HFFc6 (cell line): ENCODE data around the gene EFCC1. TPM values are rescaled to one million over a fixed set of nuclear protein-coding genes. Genes with fewer than 3 reads are reported as not detected.

Experiments used
- DNase-seq: peaks from one replicate; pipeline ENCODE4 v3.0.0-alpha.2; 2018
- H3K27ac Mint-ChIP-seq: 2 replicates; pipeline ENCODE4 v1.8.0; 2020; ENCODE audit warnings: mild to moderate bottlenecking, mixed read lengths
- H3K27me3 Mint-ChIP-seq: 2 replicates; pipeline ENCODE4 v1.8.0; 2021; ENCODE audit warnings: mild to moderate bottlenecking, moderate library complexity, mixed read lengths; ENCODE audit not compliant: insufficient read depth
- H3K36me3 Mint-ChIP-seq: 2 replicates; pipeline ENCODE4 v1.8.0; 2021; ENCODE audit warnings: low read depth, mixed read lengths
- H3K4me1 Mint-ChIP-seq: 2 replicates; pipeline ENCODE4 v1.8.0; 2020; ENCODE audit warnings: low read depth, mixed read lengths
- H3K4me3 Mint-ChIP-seq: 2 replicates; pipeline ENCODE4 v1.8.0; 2020; ENCODE audit warnings: mild to moderate bottlenecking, moderate library complexity, mixed read lengths
- H3K9me3 Mint-ChIP-seq: 2 replicates; pipeline ENCODE4 v1.8.0; 2020; ENCODE audit warnings: mild to moderate bottlenecking, mixed read lengths
- CTCF ChIP-seq: fragments of 200-600 bp; sonication (generic); IDR thresholded peaks from 2 replicates; pipeline ENCODE4 v1.5.0; 2021; ENCODE audit warnings: antibody characterized with exemption, mild to moderate bottlenecking
- total RNA-seq, 6 experiments: library from RNA; stranded (reverse); fragmentation: NEBNext Ultra II Directional; extraction: Animal tissue kit (Norgen Biotek cat#: 25700); gene quantifications; 2 replicates in 1 of 6; 3 replicates in 5 of 6; pipeline ENCODE4 v1.2.3, GENCODE V29; 2021

EFCC1 gene
- total RNA-seq, 6 experiments from 2014 or later: not detected

GRCh38 chr3:129034642-129035041, 33.5 kb downstream of the EFCC1 start:
- DNase-seq: no peak
- H3K27me3 Mint-ChIP-seq: peaks cover 29% of the 10 kb centered on the region
- no peaks in the 10 kb centered on the region for H3K36me3 Mint-ChIP-seq
- no peaks in the 10 kb centered on the region for H3K9me3 Mint-ChIP-seq
- H3K4me3 Mint-ChIP-seq: no peak overlapping the region
- TF ChIP-seq CTCF: no peak
- no peak overlapping the region for H3K27ac Mint-ChIP-seq
- H3K4me1 Mint-ChIP-seq: no peaks in the 10 kb centered on the region

GRCh38 chr3:129035360-129036221, 34.5 kb downstream of the EFCC1 start:
- peaks cover 25% of the 10 kb centered on the region for H3K27me3 Mint-ChIP-seq
- no peak overlapping the region for H3K27ac Mint-ChIP-seq
- no peaks in the 10 kb centered on the region for H3K36me3 Mint-ChIP-seq
- H3K4me3 Mint-ChIP-seq: no peak overlapping the region
- no peak for DNase-seq
- H3K4me1 Mint-ChIP-seq: no peaks in the 10 kb centered on the region
- no peak for TF ChIP-seq CTCF
- H3K9me3 Mint-ChIP-seq: no peaks in the 10 kb centered on the region

GRCh38 chr3:129036222-129037092, 35.4 kb downstream of the EFCC1 start:
- Mint-ChIP-seq H3K4me3 (no peak overlapping the region), H3K27ac (no peak overlapping the region), H3K36me3 (no peaks in the 10 kb centered on the region), H3K27me3 (peaks cover 26% of the 10 kb centered on the region), H3K4me1 (no peaks in the 10 kb centered on the region), H3K9me3 (no peaks in the 10 kb centered on the region)
- TF ChIP-seq CTCF: no peak
- DNase-seq: no peak

GRCh38 chr3:129037093-129037419, 36.0 kb downstream of the EFCC1 start:
- peaks cover 27% of the 10 kb centered on the region for H3K27me3 Mint-ChIP-seq
- H3K36me3 Mint-ChIP-seq: no peaks in the 10 kb centered on the region
- no peak for DNase-seq
- H3K27ac Mint-ChIP-seq: no peak overlapping the region
- H3K9me3 Mint-ChIP-seq: no peaks in the 10 kb centered on the region
- no peak overlapping the region for H3K4me3 Mint-ChIP-seq
- no peak for TF ChIP-seq CTCF
- no peaks in the 10 kb centered on the region for H3K4me1 Mint-ChIP-seq

- Mint-ChIP-seq H3K4me3 (no peak overlapping the region), H3K27me3 (peaks cover 34% of the 10 kb centered on the region), H3K4me1 (no peaks in the 10 kb centered on the region), H3K27ac (no peak overlapping the region), H3K36me3 (no peaks in the 10 kb centered on the region), H3K9me3 (no peaks in the 10 kb centered on the region)
- DNase-seq: no peak
- TF ChIP-seq CTCF: no peak
Measured at GRCh38 chr3:129038121-129038855, 37.2 kb downstream of the EFCC1 start.
